NCI-H446 (cell line): ENCODE measurements around the gene C12orf57.

Experiments used
- DNase-seq, 2 experiments: peaks; one replicate each; lab custom pipeline; 2025; lab: John Stamatoyannopoulos, UW

The C12orf57 gene

DNA sequence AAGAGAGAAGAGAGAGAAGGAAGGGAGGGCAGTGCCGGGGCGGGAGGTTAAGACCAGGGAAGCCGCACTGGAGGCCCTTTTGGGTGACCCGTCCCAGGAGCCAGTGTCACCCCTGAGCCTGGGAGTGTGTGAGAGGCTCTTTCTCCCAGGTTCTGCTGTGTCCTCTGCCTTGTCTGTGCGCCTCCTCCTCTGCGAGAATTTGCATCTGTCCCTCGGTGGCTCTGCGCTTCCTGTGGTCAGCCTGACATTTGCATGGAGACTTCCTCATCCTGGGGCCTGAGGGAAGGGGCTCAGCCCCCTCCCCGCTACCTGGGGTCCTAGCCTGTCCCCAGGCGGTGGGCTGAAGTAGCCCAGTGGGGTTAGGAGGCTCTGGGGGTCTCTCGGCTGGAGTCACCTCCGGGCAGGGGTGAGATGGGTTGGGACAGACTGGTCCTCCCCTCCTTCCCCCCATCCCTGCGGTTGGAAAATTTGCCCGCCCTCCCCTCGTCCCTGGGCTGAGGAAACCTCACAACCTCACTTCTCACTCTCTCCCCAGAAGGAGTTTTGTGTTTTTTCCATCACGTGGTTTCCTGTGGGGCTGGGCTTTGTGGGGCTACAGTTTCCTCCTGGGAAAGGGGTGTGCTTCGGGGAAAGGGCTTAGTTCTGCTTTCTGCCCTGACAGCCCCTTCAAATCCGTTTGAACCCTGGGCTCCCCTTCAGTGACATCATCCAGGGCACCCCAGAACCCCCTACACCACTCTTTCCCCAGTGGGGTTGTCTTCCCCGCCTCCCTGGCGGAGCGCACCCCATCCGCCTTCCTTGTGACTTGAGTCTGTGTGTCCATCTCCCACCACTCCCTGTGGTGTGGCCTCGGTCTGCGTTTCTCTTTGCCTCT is 9.9 kb downstream of the C12orf57 start:
- no peak for DNase-seq

DNA sequence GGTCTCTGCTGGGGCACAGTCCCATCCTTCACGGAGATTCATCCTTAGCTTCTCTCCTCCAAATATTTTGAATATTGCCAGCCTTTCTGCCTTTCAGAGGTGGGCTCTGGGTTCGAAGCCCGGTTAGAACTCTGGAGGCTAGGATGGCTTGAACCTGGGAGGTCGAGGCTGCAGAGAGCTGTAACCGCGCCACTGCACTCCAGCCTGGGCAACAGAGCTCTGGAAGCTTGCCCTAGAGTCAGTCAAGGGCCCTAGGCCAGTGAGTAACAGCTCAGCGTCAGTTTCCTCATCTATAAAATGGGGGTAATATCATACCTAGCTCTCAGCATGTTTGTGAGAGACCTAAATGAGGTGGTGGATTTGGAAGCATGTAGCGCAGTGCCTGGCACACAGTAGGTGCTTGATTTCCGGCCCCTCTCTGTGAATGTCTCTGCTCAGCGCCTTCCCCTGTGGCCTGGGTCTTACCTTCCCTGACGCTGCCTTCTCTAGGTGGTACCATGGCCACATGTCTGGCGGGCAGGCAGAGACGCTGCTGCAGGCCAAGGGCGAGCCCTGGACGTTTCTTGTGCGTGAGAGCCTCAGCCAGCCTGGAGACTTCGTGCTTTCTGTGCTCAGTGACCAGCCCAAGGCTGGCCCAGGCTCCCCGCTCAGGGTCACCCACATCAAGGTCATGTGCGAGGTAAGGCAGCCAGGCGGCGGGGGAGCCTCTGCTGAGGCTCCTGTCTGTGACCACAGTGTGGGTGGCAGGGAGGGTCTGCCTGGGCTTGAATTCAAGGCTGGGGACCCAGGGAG is 10.7 kb downstream of the C12orf57 start:
- DNase-seq = no peak

DNA sequence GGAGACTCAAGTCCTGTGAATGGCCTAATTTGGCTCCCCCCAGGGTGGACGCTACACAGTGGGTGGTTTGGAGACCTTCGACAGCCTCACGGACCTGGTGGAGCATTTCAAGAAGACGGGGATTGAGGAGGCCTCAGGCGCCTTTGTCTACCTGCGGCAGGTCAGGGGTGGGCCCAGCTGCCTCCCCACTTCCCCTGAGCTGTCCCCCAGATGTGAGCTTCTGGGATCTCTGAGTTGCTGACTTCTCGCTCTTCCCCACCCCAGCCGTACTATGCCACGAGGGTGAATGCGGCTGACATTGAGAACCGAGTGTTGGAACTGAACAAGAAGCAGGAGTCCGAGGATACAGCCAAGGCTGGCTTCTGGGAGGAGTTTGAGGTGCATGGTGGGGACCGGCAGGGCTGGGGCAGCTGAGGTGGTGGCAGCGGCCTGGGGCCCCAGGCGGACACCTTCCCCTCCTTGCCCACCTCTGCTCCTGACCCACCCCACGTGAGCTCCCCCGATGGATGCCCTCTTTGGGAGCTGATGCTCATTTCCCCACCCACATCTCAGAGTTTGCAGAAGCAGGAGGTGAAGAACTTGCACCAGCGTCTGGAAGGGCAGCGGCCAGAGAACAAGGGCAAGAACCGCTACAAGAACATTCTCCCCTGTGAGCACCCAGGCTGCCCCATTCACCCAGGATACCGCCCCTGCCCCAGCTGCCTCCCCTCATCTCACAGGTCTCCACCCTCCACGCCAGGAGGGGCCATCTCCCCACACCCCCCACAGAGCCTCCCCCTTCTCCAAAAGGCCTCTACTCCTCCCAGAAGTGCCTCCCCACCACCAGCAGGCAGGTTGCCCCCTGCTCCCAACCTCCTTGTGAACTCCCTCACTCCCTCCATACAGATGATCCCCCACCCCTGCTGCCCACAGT is 11.5 kb downstream of the C12orf57 start:
- DNase-seq = no peak

DNA sequence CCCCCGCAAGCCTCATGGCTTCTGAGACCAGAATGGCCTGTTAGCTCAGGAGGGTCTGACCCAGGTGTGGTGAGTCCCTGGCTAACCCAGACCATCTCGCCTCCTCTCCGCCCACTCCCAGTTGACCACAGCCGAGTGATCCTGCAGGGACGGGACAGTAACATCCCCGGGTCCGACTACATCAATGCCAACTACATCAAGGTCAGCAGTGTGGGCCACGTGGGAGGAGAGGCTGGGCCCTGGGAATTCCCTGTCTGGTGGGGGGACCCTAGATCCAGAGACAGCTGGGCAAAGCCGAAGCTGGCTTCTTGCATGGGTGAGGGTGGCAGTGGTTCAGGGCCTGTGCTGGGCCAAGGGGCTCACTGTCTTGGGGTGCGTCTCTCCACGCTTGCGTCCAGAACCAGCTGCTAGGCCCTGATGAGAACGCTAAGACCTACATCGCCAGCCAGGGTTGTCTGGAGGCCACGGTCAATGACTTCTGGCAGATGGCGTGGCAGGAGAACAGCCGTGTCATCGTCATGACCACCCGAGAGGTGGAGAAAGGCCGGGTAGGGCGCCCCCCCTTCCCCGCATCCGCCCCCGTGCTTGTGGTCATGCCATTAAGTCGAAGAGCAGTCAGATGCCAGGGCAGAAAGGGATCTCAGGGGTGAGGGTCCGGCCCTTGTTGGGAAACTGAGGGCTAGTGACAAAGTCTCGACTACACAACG is 12.4 kb downstream of the C12orf57 start:
- DNase-seq = no peak

DNA sequence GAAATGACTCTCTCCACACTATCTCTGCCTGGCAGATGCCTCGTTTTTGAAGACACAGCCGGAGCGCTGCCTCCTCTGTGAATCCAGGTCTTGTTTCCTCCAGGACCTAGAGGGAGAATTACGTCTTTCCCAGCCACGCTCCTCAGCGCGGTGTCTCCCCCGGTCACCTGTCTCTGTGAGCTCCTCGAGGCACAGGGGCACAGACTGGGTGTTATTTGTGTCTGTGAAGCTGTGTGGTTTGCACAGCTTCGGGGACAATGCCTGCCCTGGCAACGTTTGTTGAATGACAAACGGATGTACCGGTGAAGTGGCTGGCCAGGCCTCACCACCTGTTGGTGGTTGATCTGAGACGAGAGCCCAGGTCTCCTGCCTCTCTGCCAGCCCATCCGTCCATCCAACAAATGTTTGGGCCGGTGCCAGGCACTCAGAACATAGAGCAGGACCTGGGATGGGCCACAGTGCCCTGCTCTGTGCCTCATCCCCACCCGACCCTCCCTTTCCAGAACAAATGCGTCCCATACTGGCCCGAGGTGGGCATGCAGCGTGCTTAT is 13.4 kb downstream of the C12orf57 start:
- no peak for DNase-seq

DNA sequence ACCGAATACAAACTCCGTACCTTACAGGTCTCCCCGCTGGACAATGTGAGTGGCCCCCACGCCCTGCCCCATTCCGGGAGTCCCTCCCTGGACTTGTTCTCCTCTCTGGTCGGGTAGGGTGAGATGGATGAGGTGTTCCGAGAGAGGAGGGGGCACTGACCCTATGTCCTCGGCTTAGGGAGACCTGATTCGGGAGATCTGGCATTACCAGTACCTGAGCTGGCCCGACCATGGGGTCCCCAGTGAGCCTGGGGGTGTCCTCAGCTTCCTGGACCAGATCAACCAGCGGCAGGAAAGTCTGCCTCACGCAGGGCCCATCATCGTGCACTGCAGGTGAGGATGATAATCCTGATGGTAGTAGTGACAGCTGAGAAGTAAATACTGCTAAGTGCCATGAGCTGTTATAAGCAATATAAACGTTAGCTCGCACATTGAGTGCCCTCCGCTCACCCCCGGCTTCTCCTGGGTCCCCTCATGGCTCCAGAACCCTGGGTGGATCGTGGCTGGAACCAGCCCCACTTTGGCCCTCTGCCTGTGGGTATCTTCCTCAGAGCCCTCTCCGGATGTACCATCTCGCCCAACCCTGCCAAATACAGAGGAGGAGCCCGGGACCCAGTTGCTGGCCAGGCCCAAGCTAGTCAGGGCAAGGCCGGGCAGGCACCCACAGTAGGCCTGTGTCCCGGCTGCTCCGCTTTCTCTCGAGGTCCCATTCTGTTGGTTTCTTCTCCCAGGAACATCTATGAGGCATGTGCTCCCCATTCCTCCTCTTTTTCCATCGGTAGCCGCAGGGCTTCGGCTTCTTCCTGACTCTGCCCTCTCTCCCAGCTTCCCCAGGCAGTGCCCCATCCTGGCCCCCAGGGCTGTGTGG is 14.2 kb downstream of the C12orf57 start:
- no peak for DNase-seq

DNA sequence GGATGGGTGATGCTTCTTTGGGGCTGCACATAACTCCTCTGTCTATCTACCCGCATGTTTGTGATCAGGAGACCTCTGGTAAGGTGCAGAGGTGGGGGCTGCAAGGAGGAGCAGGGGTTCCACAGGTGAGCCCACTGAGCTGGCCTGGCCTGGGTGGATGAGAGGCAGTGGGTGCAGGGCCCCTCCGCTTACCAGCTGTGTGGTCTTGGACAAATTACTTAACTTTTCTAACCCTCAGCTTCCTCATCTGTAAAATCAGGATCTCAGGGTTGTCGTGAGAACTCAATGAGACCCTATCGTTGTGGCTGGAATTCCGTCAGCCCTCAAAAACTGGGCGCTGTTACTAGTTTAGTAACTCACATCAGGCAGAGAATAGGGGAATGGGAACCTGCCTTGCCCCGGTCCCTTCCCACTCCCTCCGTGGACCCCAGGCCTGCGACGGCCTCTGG is 14.8 kb downstream of the C12orf57 start:
- no peak for DNase-seq

DNA sequence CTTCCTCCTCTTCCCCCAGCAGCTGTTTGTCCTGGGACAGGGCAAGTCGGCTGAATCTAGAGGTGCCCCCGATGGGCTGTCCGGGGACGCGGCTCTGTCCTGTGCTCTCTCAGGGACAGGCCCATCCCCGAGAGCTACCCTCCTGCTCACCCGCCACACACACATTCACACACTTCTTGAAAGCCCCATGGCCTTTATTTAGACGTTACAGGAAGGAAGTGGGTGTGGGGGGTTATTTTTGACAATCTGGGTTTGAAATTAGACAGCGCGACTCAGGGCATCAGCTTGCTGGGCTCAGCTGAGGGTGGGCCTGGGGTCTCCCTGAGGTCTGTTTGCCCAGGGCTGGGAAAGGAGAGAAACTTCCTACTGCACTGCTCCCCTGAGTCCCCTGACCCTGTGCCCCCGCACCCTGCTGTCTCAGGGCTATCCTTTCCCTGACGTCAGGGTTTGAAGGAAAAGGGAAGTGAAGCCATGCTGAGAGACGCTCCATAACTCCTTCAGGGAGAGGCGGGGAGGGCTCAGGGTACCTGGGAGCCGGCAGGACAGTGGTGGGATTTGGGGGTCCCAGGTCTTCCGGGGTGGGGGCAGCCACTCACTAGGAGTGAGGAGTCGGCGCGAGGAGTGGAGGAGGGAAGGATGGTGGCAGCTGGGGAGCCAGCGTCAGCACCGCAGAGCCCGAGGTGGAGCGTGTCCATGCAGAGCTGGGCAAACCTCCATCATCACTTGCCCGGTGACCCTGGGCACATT is 15.4 kb downstream of the C12orf57 start:
- no peak for DNase-seq

DNA sequence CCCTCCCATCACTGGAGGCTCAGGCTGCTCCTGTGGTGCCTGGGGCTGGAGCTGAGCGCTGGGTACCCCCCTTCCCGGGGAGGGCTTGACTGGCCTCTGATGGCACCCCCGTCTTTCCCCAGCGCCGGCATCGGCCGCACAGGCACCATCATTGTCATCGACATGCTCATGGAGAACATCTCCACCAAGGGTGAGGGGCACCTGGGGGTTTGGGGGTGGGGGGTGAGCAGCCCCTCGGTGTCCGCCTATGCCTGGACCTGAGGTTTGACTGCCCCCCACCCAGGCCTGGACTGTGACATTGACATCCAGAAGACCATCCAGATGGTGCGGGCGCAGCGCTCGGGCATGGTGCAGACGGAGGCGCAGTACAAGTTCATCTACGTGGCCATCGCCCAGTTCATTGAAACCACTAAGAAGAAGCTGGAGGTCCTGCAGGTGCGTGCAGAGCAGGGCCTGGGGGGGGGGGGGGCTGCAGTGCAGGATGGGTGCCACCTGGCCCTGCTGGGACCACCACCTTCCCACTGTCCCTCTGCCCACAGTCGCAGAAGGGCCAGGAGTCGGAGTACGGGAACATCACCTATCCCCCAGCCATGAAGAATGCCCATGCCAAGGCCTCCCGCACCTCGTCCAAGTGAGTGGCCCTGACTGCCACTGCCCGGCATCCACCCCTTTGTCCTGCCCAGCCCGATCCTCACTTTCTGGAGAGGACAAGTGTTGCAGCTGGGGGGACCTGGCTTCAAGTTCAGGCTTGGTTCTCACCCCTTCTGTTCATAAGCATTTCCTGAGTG is 16.2 kb downstream of the C12orf57 start:
- DNase-seq = no peak

DNA sequence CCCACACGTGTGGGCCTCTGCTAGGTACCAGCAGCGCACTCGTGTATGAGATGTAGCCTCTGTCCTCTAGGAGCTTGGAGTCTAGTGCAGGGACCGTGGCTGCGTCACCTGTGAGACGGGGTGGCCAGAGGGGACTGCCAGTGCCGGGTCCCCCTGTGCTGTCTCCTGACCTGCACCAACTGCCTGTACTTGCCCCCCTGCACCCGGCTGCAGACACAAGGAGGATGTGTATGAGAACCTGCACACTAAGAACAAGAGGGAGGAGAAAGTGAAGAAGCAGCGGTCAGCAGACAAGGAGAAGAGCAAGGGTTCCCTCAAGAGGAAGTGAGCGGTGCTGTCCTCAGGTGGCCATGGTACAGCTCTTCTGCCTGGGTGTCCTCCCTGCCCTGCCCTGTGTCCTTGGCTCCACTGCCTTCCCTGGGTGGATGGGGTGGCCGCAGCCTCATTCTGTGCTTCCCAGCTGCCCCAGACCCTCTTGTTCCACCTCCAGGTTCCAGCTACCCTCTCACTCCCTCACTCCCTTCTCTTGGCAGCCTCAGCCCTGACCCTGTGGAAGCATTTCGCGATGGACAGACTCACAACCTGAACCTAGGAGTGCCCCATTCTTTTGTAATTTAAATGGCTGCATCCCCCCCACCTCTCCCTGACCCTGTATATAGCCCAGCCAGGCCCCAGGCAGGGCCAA is 16.9 kb downstream of the C12orf57 start:
- DNase-seq = no peak

DNA sequence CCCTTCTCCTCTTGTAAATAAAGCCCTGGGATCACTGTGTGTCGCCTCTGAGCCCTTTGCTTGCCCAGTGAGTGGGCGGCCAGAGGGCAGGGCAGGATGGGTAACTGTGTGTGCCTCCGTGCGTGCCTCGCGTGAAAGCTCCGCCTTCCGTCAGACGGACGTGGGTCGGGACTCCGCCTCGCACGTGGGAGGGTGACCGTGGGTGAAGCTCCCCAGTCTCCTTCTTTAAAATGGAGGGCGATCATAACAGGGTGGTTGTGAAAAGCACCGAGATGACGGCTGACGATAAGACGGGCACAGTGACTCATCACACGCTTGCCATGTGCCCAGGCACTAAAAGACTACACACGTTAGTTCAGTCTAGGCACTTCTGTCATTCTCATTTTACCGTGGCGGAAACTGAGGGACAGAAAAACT is 17.5 kb downstream of the C12orf57 start:
- no peak for DNase-seq

DNA sequence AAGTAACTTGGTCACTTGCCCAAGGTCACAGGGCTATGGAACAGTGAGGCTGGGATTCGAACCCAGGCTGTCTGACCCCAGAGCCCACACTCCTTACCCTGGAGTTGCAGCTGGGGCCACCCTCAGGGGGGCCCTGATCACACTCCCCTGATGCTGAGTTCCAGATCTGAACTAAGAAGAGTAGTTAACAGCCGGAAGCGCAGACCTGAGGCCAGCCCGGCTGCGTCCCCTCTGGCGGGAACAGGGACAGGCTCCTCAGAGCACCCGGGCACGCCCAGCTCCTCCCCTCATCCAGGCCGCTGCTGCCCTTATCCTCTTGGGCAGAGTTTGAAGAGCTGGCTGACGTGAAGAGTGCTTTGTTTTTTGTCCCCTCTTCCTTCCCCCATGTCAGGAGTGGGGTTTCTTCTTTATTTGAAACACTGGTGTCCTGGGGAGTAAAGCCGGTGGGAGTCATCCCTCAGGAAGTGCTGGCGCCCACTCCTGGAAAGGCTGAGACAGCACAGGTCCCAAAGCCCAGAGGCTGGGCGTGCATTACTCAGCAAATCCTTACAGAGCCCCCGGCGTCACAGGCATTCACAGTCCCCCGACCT is 18.0 kb downstream of the C12orf57 start:
- peak in 1 of 2 experiments; percentile 41 for DNase-seq

DNA sequence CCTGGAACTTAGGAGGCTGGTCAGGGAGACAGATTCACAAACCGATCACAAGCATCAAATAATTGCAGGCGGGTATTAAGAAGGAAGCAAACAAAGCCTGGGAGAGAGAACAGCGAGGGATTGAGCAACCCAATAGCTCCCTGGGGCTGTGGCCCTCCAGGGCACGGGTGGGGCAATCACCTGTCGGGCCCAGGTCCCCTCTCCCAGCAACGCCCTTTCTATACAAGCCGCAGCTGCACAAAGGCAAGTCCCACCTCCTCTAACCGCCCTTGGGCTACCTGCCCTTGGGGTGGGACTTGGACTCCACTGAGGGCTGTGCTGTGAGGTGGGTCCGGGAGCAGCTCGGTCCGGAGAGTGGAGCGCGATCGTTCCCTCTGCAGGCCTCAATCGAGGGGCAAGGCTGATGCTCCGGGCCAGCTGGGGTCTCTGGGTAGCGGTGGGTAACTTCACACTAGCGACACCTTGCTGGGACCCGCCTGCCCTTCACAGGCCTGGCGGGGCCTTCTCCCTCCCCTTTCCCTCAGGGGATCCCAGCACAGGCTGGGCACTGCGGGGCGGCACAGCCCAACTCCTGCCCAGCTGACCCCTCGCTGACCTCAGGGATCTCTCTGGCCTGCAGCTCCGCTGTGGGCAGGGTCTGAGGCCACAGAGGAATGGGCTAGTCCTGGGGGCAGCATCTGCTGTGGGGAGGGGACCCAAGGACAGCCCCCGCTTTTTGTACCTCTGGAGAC is 18.6 kb downstream of the C12orf57 start:
- no peak for DNase-seq

DNA sequence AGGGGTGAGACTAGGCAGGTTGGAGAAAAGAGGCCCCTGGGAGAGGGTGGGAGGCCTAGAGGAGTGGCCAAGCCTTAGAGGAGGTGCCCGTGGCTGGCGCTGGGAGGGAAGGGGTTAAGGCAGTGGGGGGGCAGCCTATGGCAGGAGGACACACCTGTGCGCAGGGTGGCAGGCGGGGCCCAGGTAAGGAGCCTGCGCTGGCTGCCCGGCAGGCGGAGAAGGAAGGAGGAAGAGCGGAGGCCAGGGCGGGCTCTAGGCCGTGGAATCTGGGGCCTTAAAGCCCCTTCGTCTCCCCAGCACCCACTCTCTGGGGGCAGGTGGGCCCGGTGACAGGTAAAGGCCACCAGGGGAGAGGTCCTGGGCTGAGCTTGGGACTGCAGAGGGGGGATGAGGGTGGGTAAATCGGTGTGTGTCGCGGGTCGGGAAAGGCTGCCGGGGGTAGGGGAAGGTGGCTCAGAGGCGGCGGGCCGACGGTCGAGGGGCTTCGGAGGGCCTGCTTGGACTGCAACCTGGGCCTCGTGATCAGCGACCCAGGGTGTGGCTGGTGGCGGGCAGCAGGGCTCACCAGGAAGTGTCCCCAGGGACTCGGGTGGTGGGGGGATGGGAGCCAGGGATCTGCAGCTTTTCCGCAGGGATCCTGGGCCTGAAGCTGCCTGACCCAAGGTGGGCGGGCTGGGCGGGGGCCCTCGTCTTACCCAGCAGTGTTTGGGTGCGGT is 19.4 kb downstream of the C12orf57 start:
- DNase-seq = no peak

DNA sequence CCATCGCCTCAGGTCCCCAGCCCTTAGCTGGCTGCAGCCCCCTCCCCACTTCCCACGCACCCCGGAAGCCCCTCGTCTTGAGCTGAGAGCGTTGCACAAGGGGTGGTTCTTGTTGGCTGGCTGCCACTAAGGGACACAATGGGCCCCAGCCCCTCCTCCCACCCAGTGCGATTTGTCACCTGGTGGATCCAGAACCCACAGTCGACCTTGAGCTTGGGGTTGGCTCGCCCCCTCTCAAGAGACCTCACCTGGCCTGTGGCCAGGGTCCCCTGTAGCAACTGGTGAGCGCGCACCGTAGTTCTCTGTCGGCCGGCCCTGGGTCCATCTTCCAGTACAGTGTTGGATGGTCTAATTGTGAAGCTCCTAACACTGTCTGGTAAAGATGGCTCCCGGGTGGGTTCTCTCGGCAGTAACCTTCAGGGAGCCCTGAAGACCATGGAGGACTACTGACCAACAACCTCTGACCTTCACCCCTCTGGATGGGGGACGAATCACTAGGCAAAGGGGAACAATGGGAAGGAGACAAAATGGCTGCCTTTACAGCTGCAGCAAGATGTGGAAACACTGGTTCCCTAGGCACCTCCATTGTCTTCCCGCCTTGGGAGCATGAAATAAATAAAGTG is 20.1 kb downstream of the C12orf57 start:
- DNase-seq = no peak

DNA sequence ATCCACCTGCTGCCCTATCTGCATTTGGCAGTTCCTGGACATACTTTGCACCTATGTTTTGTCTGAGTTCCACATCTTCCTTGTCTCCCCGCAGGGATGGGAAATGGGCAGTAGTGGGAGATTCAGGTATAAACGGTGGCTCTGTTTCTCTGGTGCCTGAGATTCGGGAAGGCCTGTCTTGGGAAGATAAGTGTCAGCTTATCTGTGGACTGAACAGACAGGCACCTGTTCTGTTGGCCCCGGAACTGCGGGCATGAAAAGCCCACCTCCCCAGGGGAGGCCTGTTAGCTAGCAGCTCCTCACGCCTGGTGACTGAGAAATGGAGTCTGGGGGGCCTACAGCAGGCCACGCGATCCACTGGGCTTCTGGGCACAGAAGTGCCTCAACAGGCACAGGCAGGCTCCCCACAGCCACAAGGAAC is 20.8 kb downstream of the C12orf57 start:
- DNase-seq = no peak
